Stimulated activated CD8-positive, alpha-beta memory T cell treated with anti-CD3 and anti-CD28 coated beads, Interleukin-15, amount 100 ng/mL, for 4 hours (primary cell): ENCODE results near the gene MTG1.
"Not testable (repeated sequence)": the region's sequence is repeated elsewhere in the genome, so short reads cannot be mapped to it uniquely, and the experiment has no call there.

Source experiments
- DNase-seq, 2 donors: peaks; one replicate each; pipeline ENCODE4 v3.0.0-alpha.2; 2020; ENCODE audit warnings: low read depth in 2 of 2

Gene MTG1

GRCh38 chr10:133424102-133424501 lies 30.1 kb downstream of the MTG1 start:
- DNase-seq = not testable (repeated sequence)

- not testable (repeated sequence) for DNase-seq
Measured at GRCh38 chr10:133424601-133425000, 30.6 kb downstream of the MTG1 start, which contains the start of gene SPRN. Gene SPRN, minus strand, starts transcription at chr10:133424625. Its CDS starts 944 bp downstream, at chr10:133423681.

- DNase-seq = not testable (repeated sequence)
Measured at GRCh38 chr10:133429571-133429970, 35.6 kb downstream of the MTG1 start.

GRCh38 chr10:133431888-133432613 lies 38.1 kb downstream of the MTG1 start:
- DNase-seq = not testable (repeated sequence)

- not testable (repeated sequence) for DNase-seq
Measured at GRCh38 chr10:133432789-133433188, 38.8 kb downstream of the MTG1 start.

- no peak for DNase-seq
Measured at GRCh38 chr10:133438711-133439273, 44.8 kb downstream of the MTG1 start.

- no peak for DNase-seq
Measured at GRCh38 chr10:133439517-133440461, 45.8 kb downstream of the MTG1 start.

GRCh38 chr10:133440633-133441285 lies 46.8 kb downstream of the MTG1 start:
- no peak for DNase-seq

- DNase-seq = not testable (repeated sequence)
Measured at GRCh38 chr10:133441356-133441755, 47.4 kb downstream of the MTG1 start.

GRCh38 chr10:133441780-133442179 lies 47.8 kb downstream of the MTG1 start:
- DNase-seq = no peak

- no peak for DNase-seq
Measured at GRCh38 chr10:133442191-133442966, 48.4 kb downstream of the MTG1 start.

GRCh38 chr10:133442967-133443924 lies 49.3 kb downstream of the MTG1 start:
- DNase-seq = no peak

- DNase-seq = no peak
Measured at GRCh38 chr10:133444342-133445267, 50.6 kb downstream of the MTG1 start.

- DNase-seq = no peak
Measured at GRCh38 chr10:133445268-133445732, 51.3 kb downstream of the MTG1 start.

GRCh38 chr10:133445751-133446708 lies 52.1 kb downstream of the MTG1 start:
- no peak for DNase-seq

- DNase-seq = no peak
Measured at GRCh38 chr10:133446979-133447378, 53.0 kb downstream of the MTG1 start.

GRCh38 chr10:133448120-133448519 lies 54.2 kb downstream of the MTG1 start:
- no peak for DNase-seq
